PFSK-1 (cell line): ENCODE measurements around the gene ROPN1B. TPM values are rescaled to one million over a fixed set of nuclear protein-coding genes. Genes with fewer than 3 reads are reported as not detected.
"Not testable (repeated sequence)": the region's sequence is repeated elsewhere in the genome, so short reads cannot be mapped to it uniquely, and the experiment has no call there.

Experiments
- FOXP2 ChIP-seq: optimal IDR thresholded peaks from 2 replicates; pipeline ENCODE3; 2011; ENCODE audit warnings: borderline replicate concordance, control low read depth, inconsistent platforms; ENCODE audit not compliant: insufficient read depth; ENCODE audit errors: extremely low read length, extremely low read depth
- POLR2AphosphoS5 ChIP-seq: IDR thresholded peaks from 2 replicates; pipeline ENCODE4 v1.6.1; 2012; ENCODE audit warnings: low read depth, mild to moderate bottlenecking, control low read depth, low read length, moderate library complexity
- REST ChIP-seq, 2 experiments: IDR thresholded peaks; 2 replicates each; pipeline versions ENCODE4 v1.6.1 to v1.8.0; 2011 to 2012; ENCODE audit warnings: low read depth in 2 of 2, low read length in 2 of 2, control low read depth in 1 of 2, inconsistent platforms in 1 of 2, mild to moderate bottlenecking in 1 of 2, moderate library complexity in 1 of 2; ENCODE audit not compliant: insufficient read depth in 1 of 2
- SIN3A ChIP-seq: IDR thresholded peaks from 2 replicates; pipeline ENCODE4 v1.6.1; 2012; ENCODE audit warnings: mild to moderate bottlenecking, low read length, moderate library complexity, borderline replicate concordance; ENCODE audit not compliant: insufficient read depth
- TAF1 ChIP-seq: IDR thresholded peaks from 2 replicates; pipeline ENCODE4 v1.6.1; 2012; ENCODE audit warnings: low read length, control low read depth, borderline replicate concordance; ENCODE audit not compliant: insufficient read depth
- polyA plus RNA-seq: library from polyadenylated mRNA; unstranded; fragments of >200 nt; gene quantifications from one replicate; pipeline ENCODE4 v1.2.1, GENCODE V29; 2012; ENCODE audit warnings: low read depth, missing spikeins; ENCODE audit not compliant: insufficient read length

ROPN1B gene
- polyA plus RNA-seq: not detected

GRCh38 chr3:125968701-125969592 is at the start of gene ROPN1B:
TSS of gene ROPN1B (plus strand) at chr3:125969178. CDS start at chr3:125972055, 2,877 bp downstream.
- not testable (repeated sequence) for TF ChIP-seq FOXP2, SIN3A, POLR2AphosphoS5

- no peak for TF ChIP-seq FOXP2
- TF ChIP-seq TAF1: no peak
- no peak for TF ChIP-seq SIN3A
- no peak for TF ChIP-seq POLR2AphosphoS5
- no peak for TF ChIP-seq REST (IDR thresholded peaks at IDR 0.05; ENCODE audit: insufficient read depth in 1 of 2, low read depth in 2 of 2, low read length in 2 of 2)
Observed at GRCh38 chr3:125957674-125958510, 11.1 kb upstream of the ROPN1B start.

- TF ChIP-seq REST (IDR thresholded peaks at IDR 0.05; ENCODE audit: insufficient read depth in 1 of 2, low read depth in 2 of 2, low read length in 2 of 2) (no peak), TAF1 (no peak), FOXP2 (no peak), POLR2AphosphoS5 (no peak), SIN3A (no peak)
Observed at GRCh38 chr3:125958511-125959316, 10.3 kb upstream of the ROPN1B start.

- no peak for TF ChIP-seq FOXP2
- TF ChIP-seq SIN3A: no peak
- no peak for TF ChIP-seq POLR2AphosphoS5
- TF ChIP-seq TAF1: no peak
- no peak for TF ChIP-seq REST (IDR thresholded peaks at IDR 0.05; ENCODE audit: insufficient read depth in 1 of 2, low read depth in 2 of 2, low read length in 2 of 2)
Observed at GRCh38 chr3:125959317-125960065, 9.5 kb upstream of the ROPN1B start.
